ENCODE data around the gene DPH7. TPM values are rescaled to one million over a fixed set of nuclear protein-coding genes. Genes with fewer than 3 reads are reported as not detected.
"Not testable (repeated sequence)": the region's sequence is repeated elsewhere in the genome, so short reads cannot be mapped to it uniquely, and the experiment has no call there.

The DPH7 gene
- total RNA-seq, 1 donor from 2014 or later: 39.5 TPM

DNA sequence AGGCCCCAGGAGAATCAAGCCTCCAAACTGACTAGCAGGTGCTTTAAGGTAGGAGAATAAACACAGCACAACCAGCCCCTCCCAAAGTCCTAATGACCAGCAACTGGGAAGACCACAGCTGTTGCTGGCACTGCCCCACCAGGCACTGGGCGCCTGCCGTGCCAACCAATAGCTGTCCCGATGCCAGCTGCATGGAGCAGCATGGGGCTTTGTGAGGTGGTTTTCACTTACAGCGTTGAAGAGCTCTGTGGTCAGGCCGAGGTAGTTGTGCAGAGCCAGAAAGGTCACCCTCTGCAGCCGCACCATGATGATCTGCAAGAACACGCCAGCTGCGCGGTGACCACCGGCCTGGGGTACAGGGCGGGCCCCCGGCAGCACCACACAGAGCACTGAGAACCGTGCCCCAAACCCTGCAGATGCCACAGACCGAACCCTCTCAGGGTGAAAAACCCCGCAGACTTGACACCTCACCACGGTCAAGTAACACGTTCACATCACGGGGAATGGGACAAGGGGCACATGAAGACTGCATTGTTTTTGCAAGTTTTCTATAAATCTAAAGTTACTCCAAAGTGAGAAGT lies 57.2 kb downstream of the DPH7 start:
- H3K4me1 Mint-ChIP-seq (ENCODE audit: unreplicated experiment): peaks cover 5% of the 10 kb centered on the region
- no peak for TF ChIP-seq CTCF (IDR thresholded peaks at IDR 0.05)
- H3K27me3 Mint-ChIP-seq (ENCODE audit: unreplicated experiment): no peaks in the 10 kb centered on the region
- H3K27ac Mint-ChIP-seq (ENCODE audit: unreplicated experiment): no peak overlapping the region
- no peaks in the 10 kb centered on the region for H3K9me3 Mint-ChIP-seq (ENCODE audit: unreplicated experiment)
- H3K4me3 Mint-ChIP-seq (ENCODE audit: unreplicated experiment): no peak overlapping the region
- DNase-seq (ENCODE audit: extremely low spot score, unreplicated experiment): no peak
- no peaks in the 10 kb centered on the region for H3K36me3 Mint-ChIP-seq (ENCODE audit: unreplicated experiment)

GRCh38 chr9:137520614-137521404 lies 57.9 kb downstream of the DPH7 start:
- no peak for DNase-seq (ENCODE audit: extremely low spot score, unreplicated experiment)
- no peaks in the 10 kb centered on the region for H3K36me3 Mint-ChIP-seq (ENCODE audit: unreplicated experiment)
- H3K27ac Mint-ChIP-seq (ENCODE audit: unreplicated experiment): no peak overlapping the region
- H3K4me3 Mint-ChIP-seq (ENCODE audit: unreplicated experiment): no peak overlapping the region
- TF ChIP-seq CTCF (IDR thresholded peaks at IDR 0.05): no peak
- no peaks in the 10 kb centered on the region for H3K9me3 Mint-ChIP-seq (ENCODE audit: unreplicated experiment)
- no peaks in the 10 kb centered on the region for H3K27me3 Mint-ChIP-seq (ENCODE audit: unreplicated experiment)
- peaks cover 5% of the 10 kb centered on the region for H3K4me1 Mint-ChIP-seq (ENCODE audit: unreplicated experiment)

GRCh38 chr9:137519553-137519952 lies 59.2 kb downstream of the DPH7 start:
- Mint-ChIP-seq H3K4me1 (ENCODE audit: unreplicated experiment) (no peaks in the 10 kb centered on the region), H3K9me3 (ENCODE audit: unreplicated experiment) (no peaks in the 10 kb centered on the region), H3K36me3 (ENCODE audit: unreplicated experiment) (no peaks in the 10 kb centered on the region), H3K27me3 (ENCODE audit: unreplicated experiment) (no peaks in the 10 kb centered on the region), H3K4me3 (ENCODE audit: unreplicated experiment) (no peak overlapping the region), H3K27ac (ENCODE audit: unreplicated experiment) (no peak overlapping the region)
- no peak for DNase-seq (ENCODE audit: extremely low spot score, unreplicated experiment)
- TF ChIP-seq CTCF (IDR thresholded peaks at IDR 0.05): no peak

- not testable (repeated sequence) for H3K9me3 Mint-ChIP-seq (ENCODE audit: unreplicated experiment); H3K27ac Mint-ChIP-seq (ENCODE audit: unreplicated experiment); H3K4me3 Mint-ChIP-seq (ENCODE audit: unreplicated experiment); H3K36me3 Mint-ChIP-seq (ENCODE audit: unreplicated experiment); H3K4me1 Mint-ChIP-seq (ENCODE audit: unreplicated experiment); H3K27me3 Mint-ChIP-seq (ENCODE audit: unreplicated experiment); DNase-seq (ENCODE audit: extremely low spot score, unreplicated experiment)
Observed at GRCh38 chr9:137518661-137519459, 59.9 kb downstream of the DPH7 start.

DNA sequence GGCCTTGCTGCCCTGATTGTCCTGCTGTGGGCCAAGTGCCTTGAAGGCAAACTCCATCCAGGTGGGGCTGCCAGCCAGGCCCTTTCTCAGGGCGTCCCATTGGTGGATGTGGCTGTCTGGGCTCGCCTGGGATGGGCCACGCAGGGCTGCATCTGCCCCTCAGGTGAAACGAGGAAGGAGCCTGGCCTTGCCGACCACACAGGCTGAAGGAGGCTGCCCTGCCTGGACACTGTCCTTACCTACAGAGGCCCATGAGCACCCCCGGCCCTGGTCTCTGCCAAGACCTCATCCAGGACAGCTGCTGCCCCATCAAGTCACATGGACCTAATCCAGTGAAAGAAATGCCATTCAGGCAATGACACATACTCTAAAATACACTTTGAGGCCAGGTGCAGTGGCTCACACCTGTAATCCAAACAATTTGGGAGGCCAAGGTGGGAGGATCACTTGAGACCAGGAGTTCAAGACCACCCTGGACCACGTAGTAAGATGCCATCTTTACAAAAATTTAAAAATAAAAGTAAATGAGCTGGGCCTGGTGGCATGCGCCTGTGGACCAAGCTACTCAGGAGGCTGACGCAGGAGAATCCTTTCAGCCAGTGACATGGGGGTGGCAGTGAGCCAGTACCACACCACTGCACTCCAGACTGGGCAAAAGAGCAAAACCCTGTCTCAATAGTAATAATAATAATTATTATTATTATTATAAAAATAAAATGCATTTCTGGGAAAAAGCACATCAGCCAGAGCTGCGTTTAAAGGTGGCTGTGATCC lies 62.4 kb downstream of the DPH7 start:
- Mint-ChIP-seq H3K27ac (ENCODE audit: unreplicated experiment) (no peak overlapping the region), H3K9me3 (ENCODE audit: unreplicated experiment) (no peaks in the 10 kb centered on the region), H3K27me3 (ENCODE audit: unreplicated experiment) (no peaks in the 10 kb centered on the region), H3K36me3 (ENCODE audit: unreplicated experiment) (no peaks in the 10 kb centered on the region), H3K4me3 (ENCODE audit: unreplicated experiment) (no peak overlapping the region), H3K4me1 (ENCODE audit: unreplicated experiment) (peaks cover 4% of the 10 kb centered on the region)
- no peak for DNase-seq (ENCODE audit: extremely low spot score, unreplicated experiment)
- no peak for TF ChIP-seq CTCF (IDR thresholded peaks at IDR 0.05)

All from osteocyte (in vitro differentiated cells).